HEK293T (cell line): ENCODE results near the gene IGF2.

Experiments
- BHLHE40 ChIP-seq: fragments of 450-650 bp; IDR thresholded peaks from 2 replicates; pipeline ENCODE4 v1.6.1; 2016; ENCODE audit warnings: mild to moderate bottlenecking, moderate library complexity, borderline replicate concordance
- ELF4 ChIP-seq: fragments of 450-650 bp; IDR thresholded peaks from 2 replicates; pipeline ENCODE4 v1.6.1; 2017; ENCODE audit warnings: antibody characterized with exemption
- FOXA1 ChIP-seq: fragments of 450-650 bp; IDR thresholded peaks from 2 replicates; pipeline ENCODE4 v1.6.1; 2016; ENCODE audit warnings: mild to moderate bottlenecking
- FOXK2 ChIP-seq: fragments of 450-650 bp; IDR thresholded peaks from 2 replicates; pipeline ENCODE4 v1.6.1; 2016; ENCODE audit warnings: mild to moderate bottlenecking
- FOXM1 ChIP-seq: fragments of 450-650 bp; IDR thresholded peaks from 2 replicates; pipeline ENCODE4 v1.6.1; 2017; ENCODE audit warnings: mild to moderate bottlenecking, borderline replicate concordance
- SP1 ChIP-seq: fragments of 450-650 bp; IDR thresholded peaks from 2 replicates; pipeline ENCODE4 v1.6.1; 2017
- SUZ12 ChIP-seq: fragments of 450-650 bp; IDR thresholded peaks from 2 replicates; pipeline ENCODE4 v1.6.1; 2016; ENCODE audit warnings: mild to moderate bottlenecking
- ZNF384 ChIP-seq: fragments of 450-650 bp; IDR thresholded peaks from 2 replicates; pipeline ENCODE4 v1.6.1; 2016

- TF ChIP-seq FOXA1 (no peak), ZNF384 (no peak), FOXM1 (no peak), ELF4 (no peak), FOXK2 (no peak), SP1 (no peak), SUZ12 (no peak), BHLHE40 (no peak)
Measured at GRCh38 chr11:2093575-2094353, 45.4 kb downstream of the IGF2 start.
